ENCODE data around the gene IRX4.

DNA sequence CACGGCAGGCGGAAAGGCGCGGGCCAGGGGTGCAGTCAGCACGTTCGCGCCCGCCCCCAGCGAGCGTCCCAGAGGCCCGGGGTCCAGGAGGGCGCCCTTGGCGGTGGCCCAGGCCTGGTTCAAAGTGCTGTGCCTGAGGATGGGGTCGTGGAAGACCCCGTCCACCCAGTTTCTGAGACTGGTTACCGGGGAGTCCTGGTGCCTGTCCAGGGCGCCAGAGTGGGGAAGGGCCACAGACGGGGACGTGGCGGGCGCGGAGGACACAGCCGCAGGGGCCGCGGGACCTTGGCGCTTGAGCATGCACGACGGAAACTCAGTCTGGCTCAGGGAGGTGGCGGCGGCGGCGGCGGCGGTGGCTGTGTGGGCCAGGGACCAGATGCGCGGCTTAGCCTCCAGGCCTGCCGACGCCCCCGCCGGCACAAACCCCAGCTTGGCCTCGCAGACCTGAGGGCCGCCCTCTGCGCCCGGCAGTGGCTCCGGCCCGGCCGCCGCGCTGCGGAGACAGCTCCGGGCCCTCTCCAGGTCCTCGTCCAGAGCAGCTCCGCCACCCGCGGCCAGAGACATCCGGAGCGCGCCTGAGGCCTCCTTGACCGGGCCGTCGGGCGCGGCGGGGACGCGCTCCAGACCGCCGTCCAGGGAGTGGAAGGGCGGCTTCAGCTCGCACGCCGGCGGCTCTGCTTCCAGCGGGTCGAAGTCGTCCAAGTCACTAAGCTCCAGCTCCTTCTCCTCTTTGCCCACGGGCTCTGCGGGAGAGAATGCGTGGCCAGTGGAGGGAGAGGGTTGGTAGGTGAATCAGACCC is 4.5 kb downstream of the IRX4 start:
- no peak for TF ChIP-seq PCBP2 (IDR thresholded peaks at IDR 0.05; ENCODE audit: low read depth, low read length, poor library complexity, severe bottlenecking)
- TF ChIP-seq CREB1 (IDR thresholded peaks at IDR 0.05): no peak
- TF ChIP-seq CREB1 (CRISPR knock-in tag; IDR thresholded peaks at IDR 0.05): no peak
- TF ChIP-seq, protein P1, sequence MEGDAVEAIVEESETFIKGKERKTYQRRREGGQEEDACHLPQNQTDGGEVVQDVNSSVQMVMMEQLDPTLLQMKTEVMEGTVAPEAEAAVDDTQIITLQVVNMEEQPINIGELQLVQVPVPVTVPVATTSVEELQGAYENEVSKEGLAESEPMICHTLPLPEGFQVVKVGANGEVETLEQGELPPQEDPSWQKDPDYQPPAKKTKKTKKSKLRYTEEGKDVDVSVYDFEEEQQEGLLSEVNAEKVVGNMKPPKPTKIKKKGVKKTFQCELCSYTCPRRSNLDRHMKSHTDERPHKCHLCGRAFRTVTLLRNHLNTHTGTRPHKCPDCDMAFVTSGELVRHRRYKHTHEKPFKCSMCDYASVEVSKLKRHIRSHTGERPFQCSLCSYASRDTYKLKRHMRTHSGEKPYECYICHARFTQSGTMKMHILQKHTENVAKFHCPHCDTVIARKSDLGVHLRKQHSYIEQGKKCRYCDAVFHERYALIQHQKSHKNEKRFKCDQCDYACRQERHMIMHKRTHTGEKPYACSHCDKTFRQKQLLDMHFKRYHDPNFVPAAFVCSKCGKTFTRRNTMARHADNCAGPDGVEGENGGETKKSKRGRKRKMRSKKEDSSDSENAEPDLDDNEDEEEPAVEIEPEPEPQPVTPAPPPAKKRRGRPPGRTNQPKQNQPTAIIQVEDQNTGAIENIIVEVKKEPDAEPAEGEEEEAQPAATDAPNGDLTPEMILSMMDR (IDR thresholded peaks at IDR 0.05 in 2 of 3, conservative IDR thresholded peaks at IDR 0.05 in 1 of 3; ENCODE audit: insufficient read depth in 2 of 3, low read depth in 1 of 3, low read length in 3 of 3): no peak
- no peak for TF ChIP-seq SMAD3 (CRISPR knock-in tag; conservative IDR thresholded peaks at IDR 0.05)
- TF ChIP-seq NCOA4 (IDR thresholded peaks at IDR 0.05; ENCODE audit: partially characterized antibody): no peak
- TF ChIP-seq, protein P2, sequence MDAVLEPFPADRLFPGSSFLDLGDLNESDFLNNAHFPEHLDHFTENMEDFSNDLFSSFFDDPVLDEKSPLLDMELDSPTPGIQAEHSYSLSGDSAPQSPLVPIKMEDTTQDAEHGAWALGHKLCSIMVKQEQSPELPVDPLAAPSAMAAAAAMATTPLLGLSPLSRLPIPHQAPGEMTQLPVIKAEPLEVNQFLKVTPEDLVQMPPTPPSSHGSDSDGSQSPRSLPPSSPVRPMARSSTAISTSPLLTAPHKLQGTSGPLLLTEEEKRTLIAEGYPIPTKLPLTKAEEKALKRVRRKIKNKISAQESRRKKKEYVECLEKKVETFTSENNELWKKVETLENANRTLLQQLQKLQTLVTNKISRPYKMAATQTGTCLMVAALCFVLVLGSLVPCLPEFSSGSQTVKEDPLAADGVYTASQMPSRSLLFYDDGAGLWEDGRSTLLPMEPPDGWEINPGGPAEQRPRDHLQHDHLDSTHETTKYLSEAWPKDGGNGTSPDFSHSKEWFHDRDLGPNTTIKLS (IDR thresholded peaks at IDR 0.05; ENCODE audit: borderline replicate concordance, low read depth): no peak
- no peak for TF ChIP-seq POLR2AphosphoS5 (IDR thresholded peaks at IDR 0.05; ENCODE audit: control insufficient read depth, insufficient read depth, low read depth, low read length)
- no peak for TF ChIP-seq SAFB2 (IDR thresholded peaks at IDR 0.05; ENCODE audit: borderline replicate concordance, low read depth, low read length, severe bottlenecking)
- TF ChIP-seq FOXK1 (CRISPR knock-in tag; IDR thresholded peaks at IDR 0.05; ENCODE audit: borderline replicate concordance): no peak

Measured in K562 (cell line).